Measurements from ENCODE around the gene C1S.

DNA sequence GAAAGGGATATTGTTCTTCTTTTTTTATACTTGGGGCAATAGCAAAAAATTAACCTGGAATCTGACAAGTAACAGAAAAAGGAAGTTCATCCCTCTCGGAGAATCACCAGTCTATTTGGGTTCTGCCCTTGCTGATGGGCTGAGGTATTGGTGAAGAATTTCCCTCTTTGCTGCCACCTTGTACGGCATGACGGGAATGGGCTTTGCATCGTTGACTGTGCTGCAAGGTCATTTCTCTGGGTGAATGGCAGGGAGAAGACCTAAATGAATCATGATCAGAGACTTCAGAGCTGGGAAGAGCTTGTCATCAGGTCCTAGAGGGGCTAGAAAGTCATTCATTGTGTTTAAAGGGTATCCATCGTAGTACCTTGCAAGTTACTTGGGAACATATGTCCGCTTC is 12.0 kb downstream of the C1S start:
- TF ChIP-seq EZH2 (IDR thresholded peaks at IDR 0.05; ENCODE audit: low read depth, unreplicated experiment): no peak
- TF ChIP-seq POLR2AphosphoS5 (IDR thresholded peaks at IDR 0.05; ENCODE audit: low read depth): no peak
- TF ChIP-seq, protein P1, sequence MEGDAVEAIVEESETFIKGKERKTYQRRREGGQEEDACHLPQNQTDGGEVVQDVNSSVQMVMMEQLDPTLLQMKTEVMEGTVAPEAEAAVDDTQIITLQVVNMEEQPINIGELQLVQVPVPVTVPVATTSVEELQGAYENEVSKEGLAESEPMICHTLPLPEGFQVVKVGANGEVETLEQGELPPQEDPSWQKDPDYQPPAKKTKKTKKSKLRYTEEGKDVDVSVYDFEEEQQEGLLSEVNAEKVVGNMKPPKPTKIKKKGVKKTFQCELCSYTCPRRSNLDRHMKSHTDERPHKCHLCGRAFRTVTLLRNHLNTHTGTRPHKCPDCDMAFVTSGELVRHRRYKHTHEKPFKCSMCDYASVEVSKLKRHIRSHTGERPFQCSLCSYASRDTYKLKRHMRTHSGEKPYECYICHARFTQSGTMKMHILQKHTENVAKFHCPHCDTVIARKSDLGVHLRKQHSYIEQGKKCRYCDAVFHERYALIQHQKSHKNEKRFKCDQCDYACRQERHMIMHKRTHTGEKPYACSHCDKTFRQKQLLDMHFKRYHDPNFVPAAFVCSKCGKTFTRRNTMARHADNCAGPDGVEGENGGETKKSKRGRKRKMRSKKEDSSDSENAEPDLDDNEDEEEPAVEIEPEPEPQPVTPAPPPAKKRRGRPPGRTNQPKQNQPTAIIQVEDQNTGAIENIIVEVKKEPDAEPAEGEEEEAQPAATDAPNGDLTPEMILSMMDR (conservative IDR thresholded peaks at IDR 0.05; ENCODE audit: low read depth in 2 of 2): no peak
- TF ChIP-seq ZNF114 (CRISPR knock-in tag; IDR thresholded peaks at IDR 0.05): no peak
- TF ChIP-seq CREB1 (CRISPR knock-in tag; IDR thresholded peaks at IDR 0.05; ENCODE audit: low read depth): no peak
- TF ChIP-seq REST (IDR thresholded peaks at IDR 0.05; ENCODE audit: unreplicated experiment): no peak
- TF ChIP-seq, protein P2, sequence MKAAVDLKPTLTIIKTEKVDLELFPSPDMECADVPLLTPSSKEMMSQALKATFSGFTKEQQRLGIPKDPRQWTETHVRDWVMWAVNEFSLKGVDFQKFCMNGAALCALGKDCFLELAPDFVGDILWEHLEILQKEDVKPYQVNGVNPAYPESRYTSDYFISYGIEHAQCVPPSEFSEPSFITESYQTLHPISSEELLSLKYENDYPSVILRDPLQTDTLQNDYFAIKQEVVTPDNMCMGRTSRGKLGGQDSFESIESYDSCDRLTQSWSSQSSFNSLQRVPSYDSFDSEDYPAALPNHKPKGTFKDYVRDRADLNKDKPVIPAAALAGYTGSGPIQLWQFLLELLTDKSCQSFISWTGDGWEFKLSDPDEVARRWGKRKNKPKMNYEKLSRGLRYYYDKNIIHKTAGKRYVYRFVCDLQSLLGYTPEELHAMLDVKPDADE (IDR thresholded peaks at IDR 0.05): no peak
